Activated T-cell treated with anti-CD3 and anti-CD28 coated beads for 24 hours (primary cell): ENCODE measurements around the gene TRIP10.
"Not testable (repeated sequence)": the region's sequence is repeated elsewhere in the genome, so short reads cannot be mapped to it uniquely, and the experiment has no call there.

Experiments used
- DNase-seq: peaks from one replicate; pipeline ENCODE4 v3.0.0-alpha.2; 2020; ENCODE audit warnings: low read depth

The TRIP10 gene

GRCh38 chr19:6797646-6798045 lies 58.2 kb downstream of the TRIP10 start:
- no peak for DNase-seq

GRCh38 chr19:6800160-6800790 lies 60.8 kb downstream of the TRIP10 start:
- not testable (repeated sequence) for DNase-seq

GRCh38 chr19:6800991-6801484 lies 61.6 kb downstream of the TRIP10 start:
- no peak for DNase-seq
